NCI-H1092 treated with DMSO at 0.1 percent for 48 hours (cell line): ENCODE measurements around the gene CRLF1.

Experiments used
- DNase-seq: peaks from one replicate; lab custom pipeline; 2025; lab: John Stamatoyannopoulos, UW

The CRLF1 gene

GRCh38 chr19:18557411-18558201, 49.0 kb downstream of the CRLF1 start, which contains the start of gene KXD1:
KXD1 (plus strand) TSS chr19:18557870; CDS start chr19:18562057, 4,187 bp downstream.
- DNase-seq: peak; percentile 95

GRCh38 chr19:18551631-18552030, 55.0 kb downstream of the CRLF1 start:
- DNase-seq: no peak

- no peak for DNase-seq
These were observed 62.7 kb downstream of the CRLF1 start for GRCh38 chr19:18543814-18544475.
